B cell (primary cell): ENCODE results near the gene ABTB2. TPM values are rescaled to one million over a fixed set of nuclear protein-coding genes. Genes with fewer than 3 reads are reported as not detected.

Experiments used
- ATAC-seq: fragments of 200-7000 bp; cut with Tn5 transposase; one replicate; pipeline ENCODE4 v1.10.0; 2021; ENCODE audit warnings: low read depth, mild to moderate bottlenecking, moderate number of reproducible peaks, moderate library complexity
- CTCF ChIA-PET: fragments of 350-600 bp; sonication (Branson Sonifier 250); formaldehyde crosslinking; loops from one replicate; lab custom pipeline; 2021; ENCODE audit warnings: antibody characterized with exemption, inconsistent platforms; lab: Charles Lee
- POLR2A ChIA-PET: fragments of 350-600 bp; sonication (Branson Sonifier 250); formaldehyde crosslinking; loops from one replicate; lab custom pipeline; 2021; ENCODE audit warnings: antibody characterized with exemption; lab: Charles Lee
- DNase-seq: peaks from one replicate; pipeline ENCODE4 v3.0.0; 2013
- H2AFZ ChIP-seq: 2 replicates; pipeline ENCODE4 v1.6.1; 2012; ENCODE audit warnings: mild to moderate bottlenecking, low read depth, low read length; ENCODE audit not compliant: insufficient read depth, poor library complexity, severe bottlenecking
- H3K27ac ChIP-seq, 2 donors: 1 replicate in 1 of 2; 2 replicates in 1 of 2; pipeline ENCODE4 v1.5.1; 2012 to 2013; ENCODE audit warnings: low read length in 2 of 2, mild to moderate bottlenecking in 2 of 2, moderate library complexity in 1 of 2
- H3K27me3 ChIP-seq, 4 experiments: fragments of 200-600 bp in 1 of 4; sonication (generic) in 1 of 4; replicated peaks in 1 of 4; 1 replicate in 2 of 4; 2 replicates in 2 of 4; pipeline versions ENCODE4 v1.6.1 to v1.7.0; 2013 to 2016; ENCODE audit warnings: low read length in 3 of 4, mild to moderate bottlenecking in 2 of 4, mixed read lengths in 1 of 4, moderate library complexity in 1 of 4; ENCODE audit not compliant: insufficient read depth in 4 of 4, control insufficient read depth in 3 of 4; ENCODE audit errors: control extremely low read depth in 1 of 4
- H3K36me3 ChIP-seq, 2 experiments: replicated peaks in 1 of 2; 1 replicate in 1 of 2; 2 replicates in 1 of 2; pipeline versions ENCODE4 v1.6.1 to v1.7.1; 2013; ENCODE audit warnings: low read length in 1 of 2; ENCODE audit not compliant: insufficient read depth in 2 of 2, control insufficient read depth in 1 of 2; ENCODE audit errors: control extremely low read depth in 1 of 2, extremely low read depth in 1 of 2
- H3K4me1 ChIP-seq, 2 donors: fragments of 200-600 bp in 1 of 2; sonication (generic) in 1 of 2; 1 replicate in 1 of 2; 2 replicates in 1 of 2; pipeline versions ENCODE4 v1.5.1 to v1.6.1; 2013 to 2017; ENCODE audit warnings: low read length in 2 of 2; ENCODE audit not compliant: control insufficient read depth in 2 of 2, insufficient read depth in 2 of 2
- H3K4me2 ChIP-seq: replicated peaks from 2 replicates; pipeline ENCODE3; 2012; ENCODE audit warnings: mild to moderate bottlenecking, low read depth, low read length; ENCODE audit not compliant: poor library complexity, severe bottlenecking
- H3K4me3 ChIP-seq, 5 experiments: fragments of 200-600 bp in 1 of 5; sonication (generic) in 1 of 5; 1 replicate in 3 of 5; 2 replicates in 2 of 5; pipeline versions ENCODE4 v1.5.1 to v1.7.0; 2011 to 2016; ENCODE audit warnings: low read length in 4 of 5, mild to moderate bottlenecking in 4 of 5, low read depth in 2 of 5, control low read depth in 1 of 5, moderate library complexity in 1 of 5; ENCODE audit not compliant: insufficient read depth in 1 of 5; ENCODE audit errors: control extremely low read depth in 1 of 5, extremely low read depth in 1 of 5
- H3K79me2 ChIP-seq: fragments of 200-600 bp; sonication (generic); one replicate; pipeline ENCODE4 v1.6.0; 2016; ENCODE audit warnings: low read length; ENCODE audit not compliant: control insufficient read depth, insufficient read depth
- H3K9ac ChIP-seq: fragments of 200-600 bp; sonication (generic); 2 replicates; pipeline ENCODE4 v1.6.1; 2017; ENCODE audit warnings: mild to moderate bottlenecking, low read length, moderate library complexity
- H3K9me3 ChIP-seq, 3 donors: one replicate each; pipeline versions ENCODE4 v1.6.1 to v1.7.1; 2013; ENCODE audit warnings: low read length in 2 of 3; ENCODE audit not compliant: control insufficient read depth in 2 of 3, insufficient read depth in 1 of 3; ENCODE audit errors: control extremely low read depth in 1 of 3
- H4K20me1 ChIP-seq: 2 replicates; pipeline ENCODE4 v1.6.0; 2012; ENCODE audit warnings: mild to moderate bottlenecking, low read length; ENCODE audit not compliant: insufficient read depth, control insufficient read depth, poor library complexity, severe bottlenecking
- H3K27ac Mint-ChIP-seq: one replicate; pipeline ENCODE4 v1.8.0; 2021; ENCODE audit warnings: mixed read lengths
- H3K27me3 Mint-ChIP-seq: one replicate; pipeline ENCODE4 v1.8.0; 2021; ENCODE audit warnings: mixed read lengths
- H3K4me1 Mint-ChIP-seq: one replicate; pipeline ENCODE4 v1.8.0; 2021; ENCODE audit warnings: mixed read lengths
- H3K4me3 Mint-ChIP-seq: one replicate; pipeline ENCODE4 v1.8.0; 2021; ENCODE audit warnings: mixed read lengths
- H3K9me3 Mint-ChIP-seq: one replicate; pipeline ENCODE4 v1.8.0; 2022; ENCODE audit warnings: mixed read lengths; ENCODE audit not compliant: insufficient read depth
- EZH2 ChIP-seq: IDR thresholded peaks from 2 replicates; pipeline ENCODE4 v1.6.1; 2012; ENCODE audit warnings: borderline replicate concordance, low read depth, mild to moderate bottlenecking, moderate library complexity, low read length; ENCODE audit not compliant: insufficient read depth, poor library complexity, severe bottlenecking
- WGBS: methylation state at CpG from one replicate; pipeline ENCODE4 v1.1.5; 2013; ENCODE audit warnings: missing lambda C conversion rate; ENCODE audit not compliant: insufficient coverage; 5-methylcytosine and 5-hydroxymethylcytosine counted together
- intact Hi-C: fragments of 100-400 bp; cut with micrococcal nuclease; formaldehyde crosslinking; loops from one replicate; pipeline ENCODE4 v1.10.0; 2022
- polyA plus RNA-seq: library from polyadenylated mRNA; depleted of rRNA; stranded (reverse); fragments of >200 nt; gene quantifications from 2 replicates; pipeline ENCODE4 v1.2.3, GENCODE V29; 2012
- total RNA-seq, 2 donors: library from RNA; stranded (reverse); fragments of 120-200 nt in 1 of 2; gene quantifications; 1 replicate in 1 of 2; 2 replicates in 1 of 2; pipeline versions ENCODE4 v1.2.3 to v1.2.4, GENCODE V29; 2013 to 2022
- TF ChIP-seq, protein P1 (sequence below): fragments of 200-600 bp; IDR thresholded peaks from one replicate; pipeline ENCODE4 v1.8.0; 2022; ENCODE audit warnings: antibody characterized with exemption, mild to moderate bottlenecking

ABTB2 gene
- total and polyA plus RNA-seq, 2 donors (not counting 1 experiment from before 2014, with no cell fraction given), result 0.30 to 5.9 TPM

DNA sequence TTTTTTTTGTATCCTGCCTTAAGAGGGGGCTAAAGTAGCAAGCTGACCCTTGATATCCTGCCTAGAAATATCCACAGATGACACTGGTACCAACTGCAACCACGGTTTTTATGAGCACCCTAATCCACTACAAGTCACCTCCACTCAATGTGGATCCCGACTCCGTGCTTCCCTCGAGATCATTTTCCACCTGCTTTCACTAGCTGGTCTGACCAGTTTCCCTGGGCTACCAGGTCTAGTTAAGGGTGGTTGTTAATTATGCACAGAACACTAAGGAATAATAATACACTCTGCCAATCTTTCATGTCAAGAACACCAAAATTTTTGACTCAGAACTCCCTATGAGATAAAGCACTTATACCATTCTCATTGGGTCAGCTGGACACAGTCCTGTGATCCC lies 82.3 kb downstream of the ABTB2 start:
- 96% methylated on average over 2 of the region's 4 CpGs for whole genome bisulfite sequencing
- Histone ChIP-seq H3K9ac (no peak overlapping the region), H3K27me3 (no peaks in the 10 kb centered on the region), H3K9me3 (no peaks in the 10 kb centered on the region), H3K4me1 (no peaks in the 10 kb centered on the region), H3K36me3 (no peaks in the 10 kb centered on the region), H3K79me2 (no peaks in the 10 kb centered on the region), H4K20me1 (no peaks in the 10 kb centered on the region), H3K4me3 (no peak overlapping the region), H3K4me2 (no peak overlapping the region), H2AFZ (no peak overlapping the region), H3K27ac (no peak overlapping the region)
- Mint-ChIP-seq H3K27me3 (no peaks in the 10 kb centered on the region), H3K9me3 (no peaks in the 10 kb centered on the region), H3K27ac (no peak overlapping the region), H3K4me3 (no peak overlapping the region), H3K4me1 (no peaks in the 10 kb centered on the region)
- ChIA-PET CTCF (no interaction called here), POLR2A (no interaction called here)
- TF ChIP-seq, protein P1, sequence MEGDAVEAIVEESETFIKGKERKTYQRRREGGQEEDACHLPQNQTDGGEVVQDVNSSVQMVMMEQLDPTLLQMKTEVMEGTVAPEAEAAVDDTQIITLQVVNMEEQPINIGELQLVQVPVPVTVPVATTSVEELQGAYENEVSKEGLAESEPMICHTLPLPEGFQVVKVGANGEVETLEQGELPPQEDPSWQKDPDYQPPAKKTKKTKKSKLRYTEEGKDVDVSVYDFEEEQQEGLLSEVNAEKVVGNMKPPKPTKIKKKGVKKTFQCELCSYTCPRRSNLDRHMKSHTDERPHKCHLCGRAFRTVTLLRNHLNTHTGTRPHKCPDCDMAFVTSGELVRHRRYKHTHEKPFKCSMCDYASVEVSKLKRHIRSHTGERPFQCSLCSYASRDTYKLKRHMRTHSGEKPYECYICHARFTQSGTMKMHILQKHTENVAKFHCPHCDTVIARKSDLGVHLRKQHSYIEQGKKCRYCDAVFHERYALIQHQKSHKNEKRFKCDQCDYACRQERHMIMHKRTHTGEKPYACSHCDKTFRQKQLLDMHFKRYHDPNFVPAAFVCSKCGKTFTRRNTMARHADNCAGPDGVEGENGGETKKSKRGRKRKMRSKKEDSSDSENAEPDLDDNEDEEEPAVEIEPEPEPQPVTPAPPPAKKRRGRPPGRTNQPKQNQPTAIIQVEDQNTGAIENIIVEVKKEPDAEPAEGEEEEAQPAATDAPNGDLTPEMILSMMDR, result no peak
- no peak for TF ChIP-seq EZH2
- intact Hi-C loops, result no loop called here
- DNase-seq, result no peak
- ATAC-seq, result no peak

DNA sequence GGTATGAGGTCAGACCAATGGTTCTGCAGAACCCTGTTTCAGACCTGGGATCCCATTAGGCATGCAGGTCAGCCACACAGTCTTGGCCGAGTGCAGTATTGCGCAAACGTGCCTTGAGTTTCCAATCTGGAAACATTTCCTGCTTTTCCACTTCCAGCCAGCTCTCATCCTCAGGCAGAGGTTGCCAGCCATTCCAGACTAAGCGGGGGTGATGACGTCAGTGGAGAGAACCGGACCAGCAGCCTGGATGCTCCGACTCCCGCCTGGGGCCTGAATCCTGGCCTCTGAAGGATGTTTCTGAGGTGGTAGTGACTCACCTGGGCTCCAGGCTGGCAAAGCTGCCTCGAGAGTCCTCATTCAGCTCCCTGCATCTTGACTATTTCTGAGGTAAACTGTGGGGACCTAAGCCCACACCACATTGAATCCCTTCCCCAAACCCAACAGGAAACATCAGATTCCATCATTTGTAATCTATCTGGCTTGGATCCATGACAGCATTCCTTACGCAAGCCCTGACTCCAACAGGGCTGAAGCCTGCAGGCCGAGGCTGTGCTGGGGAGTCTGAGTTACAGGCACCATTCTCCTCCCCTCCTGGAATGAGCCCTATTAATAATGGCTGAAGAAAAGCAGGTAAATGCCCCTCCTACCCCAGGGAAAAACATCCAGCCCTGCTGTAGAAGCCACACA lies 83.0 kb downstream of the ABTB2 start:
- ATAC-seq, result no peak
- POLR2A ChIA-PET, result no interaction called here
- no peaks in the 10 kb centered on the region for H3K4me1 ChIP-seq
- Mint-ChIP-seq H3K27me3 (no peaks in the 10 kb centered on the region), H3K9me3 (no peaks in the 10 kb centered on the region), H3K4me1 (no peaks in the 10 kb centered on the region), H3K4me3 (no peak overlapping the region), H3K27ac (no peak overlapping the region)
- no peaks in the 10 kb centered on the region for H3K36me3 ChIP-seq
- H3K27me3 ChIP-seq, result no peaks in the 10 kb centered on the region
- no peak overlapping the region for H3K4me2 ChIP-seq
- intact Hi-C loops, result no loop called here
- no peak overlapping the region for H3K27ac ChIP-seq
- no peak for DNase-seq
- no peaks in the 10 kb centered on the region for H4K20me1 ChIP-seq
- CTCF ChIA-PET, result no interaction called here
- TF ChIP-seq EZH2, result no peak
- TF ChIP-seq, protein P1, result no peak
- H3K9ac ChIP-seq, result no peak overlapping the region
- H3K4me3 ChIP-seq, result no peak overlapping the region
- WGBS, result 100% methylated on average over 9 of the region's 11 CpGs
- no peaks in the 10 kb centered on the region for H3K79me2 ChIP-seq
- no peak overlapping the region for H2AFZ ChIP-seq
- H3K9me3 ChIP-seq, result no peaks in the 10 kb centered on the region
